Stimulated activated naive CD8-positive, alpha-beta T cell treated with anti-CD3 and anti-CD28 coated beads, Interleukin-15, Interleukin-2, amounts not matched to agents 100 U/mL and 50 U/mL, for 24 hours (primary cell): ENCODE results near the gene HECW1.
A peak's percentile ranks its signal among the peaks of the same experiment; 100 is the strongest.
"Not testable (repeated sequence)": the region's sequence is repeated elsewhere in the genome, so short reads cannot be mapped to it uniquely, and the experiment has no call there.

Experiments used
- ATAC-seq: fragments of 150-1000 bp; cut with Tn5 transposase; one replicate; pipeline ENCODE4 v1.10.0; 2021
- DNase-seq: peaks from one replicate; pipeline ENCODE4 v3.0.0; 2021

HECW1 gene

DNA sequence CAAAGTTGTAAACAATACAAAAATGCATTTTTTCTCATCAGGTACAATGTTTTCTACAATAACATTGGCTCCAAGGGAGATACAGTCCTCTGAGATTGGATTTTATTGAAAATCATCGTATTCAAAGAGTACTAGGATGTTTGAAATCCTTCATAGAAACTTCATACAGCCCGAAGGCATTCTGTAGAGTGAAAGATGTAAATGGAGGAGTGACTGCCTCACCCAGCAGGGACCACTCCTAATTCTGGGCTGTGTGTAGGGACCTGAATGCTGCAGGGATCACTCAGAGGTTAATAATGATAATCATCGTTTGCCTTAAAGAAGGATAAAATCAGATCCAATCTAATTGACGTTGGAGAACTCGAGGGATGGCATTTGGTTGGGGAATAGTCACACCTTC is 198.6 kb downstream of the HECW1 start:
- no peak for ATAC-seq
- DNase-seq = no peak

DNA sequence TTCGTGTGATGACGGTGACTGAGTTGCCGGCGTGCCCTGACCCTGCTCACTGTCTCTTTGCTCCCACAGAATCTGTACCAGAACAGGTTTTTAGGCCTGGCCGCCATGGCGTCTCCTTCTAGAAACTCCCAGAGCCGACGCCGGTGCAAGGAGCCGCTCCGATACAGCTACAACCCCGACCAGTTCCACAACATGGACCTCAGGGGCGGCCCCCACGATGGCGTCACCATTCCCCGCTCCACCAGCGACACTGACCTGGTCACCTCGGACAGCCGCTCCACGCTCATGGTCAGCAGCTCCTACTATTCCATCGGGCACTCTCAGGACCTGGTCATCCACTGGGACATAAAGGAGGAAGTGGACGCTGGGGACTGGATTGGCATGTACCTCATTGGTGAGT is 199.2 kb downstream of the HECW1 start:
- ATAC-seq = no peak
- DNase-seq = no peak

DNA sequence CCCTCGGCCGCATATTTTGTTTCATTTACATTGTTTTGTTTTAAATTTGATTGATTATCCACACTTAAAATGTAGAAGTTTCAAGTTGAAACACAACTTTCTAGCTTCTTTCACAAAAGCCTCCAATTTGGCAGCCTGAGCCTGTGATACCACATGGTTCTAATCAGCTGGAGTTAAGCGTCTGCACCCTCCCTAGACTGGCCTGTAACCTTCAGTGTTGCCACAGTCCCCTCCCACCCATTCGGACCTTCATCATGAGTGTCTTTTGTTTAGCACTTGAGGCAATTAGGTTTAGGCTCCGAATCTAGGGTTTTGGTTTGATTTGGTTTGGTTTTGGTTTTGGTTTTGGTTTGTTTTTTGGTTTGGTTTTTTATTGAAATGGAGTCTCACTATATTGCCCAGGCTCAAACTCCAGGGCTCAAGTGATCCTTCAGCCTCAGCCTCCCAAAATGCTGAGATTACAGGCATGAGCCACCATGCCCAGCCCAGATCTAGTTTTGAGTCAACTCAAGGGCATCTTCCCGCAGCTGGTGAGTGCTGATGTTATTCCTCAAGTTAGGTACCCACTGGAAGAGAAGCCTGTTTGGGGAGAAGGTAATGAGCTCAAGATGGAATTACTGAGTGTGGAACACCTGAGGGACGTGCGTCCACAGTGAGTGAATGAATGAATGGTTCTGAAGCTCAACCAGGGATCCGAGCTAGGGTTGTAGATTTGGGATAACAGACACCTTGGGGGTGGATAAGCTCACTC is 201.4 kb downstream of the HECW1 start:
- no peak for ATAC-seq
- DNase-seq = no peak

- ATAC-seq = peak; percentile 85
- DNase-seq = peak; percentile 10
Observed at GRCh38 chr7:43314379-43315158, 202.1 kb downstream of the HECW1 start.

DNA sequence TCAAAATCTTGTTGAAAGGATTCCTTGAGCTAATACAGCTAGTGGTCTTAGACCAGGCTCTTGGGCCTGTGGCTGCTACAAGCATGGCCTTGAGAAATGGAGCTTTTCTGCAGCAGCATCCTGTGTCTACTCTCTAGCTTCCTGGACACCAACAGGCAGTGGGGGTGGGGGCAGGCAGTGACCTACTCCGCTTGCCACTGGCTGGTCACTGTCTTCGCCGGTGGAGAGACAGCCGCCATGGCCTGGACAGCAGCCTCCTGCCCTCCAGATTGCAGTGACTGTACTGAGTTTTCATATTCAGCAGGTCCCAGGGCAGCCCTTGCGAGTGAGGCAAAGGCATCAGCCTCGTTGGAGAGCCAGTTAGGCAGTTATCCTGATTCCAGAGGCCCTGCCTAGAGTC is 204.6 kb downstream of the HECW1 start:
- no peak for DNase-seq
- ATAC-seq = no peak

GRCh38 chr7:43318188-43318770 is 205.8 kb downstream of the HECW1 start:
- ATAC-seq = no peak

GRCh38 chr7:43325595-43325994 is 213.1 kb downstream of the HECW1 start:
- ATAC-seq = no peak
- no peak for DNase-seq

More at GRCh38 chr7:43318188-43318770, 205.8 kb downstream of the HECW1 start:
- DNase-seq = no peak

GRCh38 chr7:43328336-43328735 is 215.9 kb downstream of the HECW1 start:
- no peak for DNase-seq
- no peak for ATAC-seq

GRCh38 chr7:43328785-43329380 is 216.4 kb downstream of the HECW1 start:
- DNase-seq = no peak
- no peak for ATAC-seq

GRCh38 chr7:43332193-43332796 is 219.8 kb downstream of the HECW1 start:
- no peak for DNase-seq
- ATAC-seq = no peak

DNA sequence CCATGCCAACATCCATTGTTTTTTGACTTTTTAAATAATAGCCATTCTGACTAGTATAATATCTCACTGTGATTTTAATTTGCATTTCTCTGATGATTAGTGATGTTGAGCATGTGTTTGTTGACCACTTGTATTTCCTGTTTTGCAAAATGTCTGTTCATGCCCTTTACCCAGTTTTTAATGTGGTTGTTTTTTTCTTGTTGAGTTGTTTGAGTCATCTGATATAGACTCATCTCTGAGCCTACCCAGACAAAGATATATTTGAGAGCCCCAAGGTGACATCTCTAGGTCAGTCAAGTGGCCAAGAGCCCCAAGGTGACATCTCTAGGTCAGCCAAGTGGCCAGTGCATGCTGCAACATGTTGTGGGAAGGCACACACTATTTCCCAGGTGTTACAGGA is 224.7 kb downstream of the HECW1 start:
- ATAC-seq (no peak), DNase-seq (no peak)

DNA sequence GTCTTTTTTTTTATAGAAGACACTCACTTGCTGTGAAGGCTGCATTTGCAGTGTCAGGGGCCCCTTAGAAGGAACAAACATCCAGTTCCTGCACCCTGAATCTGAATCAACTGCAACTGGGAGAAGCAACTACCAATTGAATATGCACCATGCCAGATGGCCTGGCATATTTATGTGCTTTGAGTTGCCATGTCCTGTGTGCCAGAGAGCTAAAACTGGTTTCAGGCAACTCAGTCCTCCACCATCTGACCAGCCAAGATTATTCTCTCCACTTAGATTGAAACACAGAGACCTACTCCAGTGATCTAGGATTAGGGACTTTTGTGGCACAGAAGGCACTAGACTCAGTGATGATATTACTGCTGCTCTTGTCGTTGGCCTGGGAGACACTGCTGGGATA is 225.4 kb downstream of the HECW1 start:
- no peak for ATAC-seq
- DNase-seq = no peak

- ATAC-seq (no peak), DNase-seq (no peak)
Observed at GRCh38 chr7:43341132-43341531, 228.7 kb downstream of the HECW1 start.

DNA sequence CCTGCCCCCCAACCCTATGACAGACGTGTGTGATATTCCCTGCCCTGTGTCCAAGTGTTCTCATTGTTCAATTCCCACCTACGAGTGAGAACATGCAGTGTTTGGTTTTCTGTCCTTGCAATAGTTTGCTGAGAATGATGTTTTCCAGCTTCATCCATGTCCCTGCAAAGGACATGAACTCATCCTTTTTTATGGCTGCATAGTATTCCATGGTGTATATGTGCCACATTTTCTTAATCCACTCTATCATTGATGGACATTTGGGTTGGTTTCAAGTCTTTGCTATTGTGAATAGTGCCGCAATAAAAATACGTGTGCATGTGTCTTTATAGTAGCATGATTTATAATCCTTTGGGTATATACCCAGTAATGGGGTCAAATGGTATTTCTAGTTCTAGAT is 231.0 kb downstream of the HECW1 start:
- not testable (repeated sequence) for DNase-seq, ATAC-seq

GRCh38 chr7:43345696-43346095 is 233.2 kb downstream of the HECW1 start:
- not testable (repeated sequence) for DNase-seq, ATAC-seq

- DNase-seq (no peak), ATAC-seq (no peak)
Observed at GRCh38 chr7:43351683-43352082, 239.2 kb downstream of the HECW1 start.

DNA sequence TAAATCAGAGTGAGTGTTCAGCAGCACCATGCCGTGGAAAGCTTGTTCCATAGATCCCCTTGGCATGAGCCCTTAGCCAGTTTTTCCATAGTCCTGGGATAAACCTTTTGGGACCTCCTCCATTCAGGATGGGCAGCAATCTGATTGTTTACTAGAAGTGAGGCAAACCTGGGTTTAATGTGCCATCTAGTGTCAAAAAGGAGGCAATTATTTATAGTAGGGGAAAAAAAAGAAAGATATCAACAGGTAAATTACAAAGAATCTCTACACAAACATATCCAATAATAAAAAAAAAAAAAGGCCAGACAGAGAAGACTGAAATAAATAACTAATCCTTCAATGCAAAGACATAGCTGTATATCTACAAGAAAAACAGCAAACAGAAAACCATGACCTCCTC is 241.5 kb downstream of the HECW1 start:
- ATAC-seq = no peak
- DNase-seq = no peak

GRCh38 chr7:43362652-43363034 is 250.2 kb downstream of the HECW1 start:
- DNase-seq = no peak
- ATAC-seq = no peak

DNA sequence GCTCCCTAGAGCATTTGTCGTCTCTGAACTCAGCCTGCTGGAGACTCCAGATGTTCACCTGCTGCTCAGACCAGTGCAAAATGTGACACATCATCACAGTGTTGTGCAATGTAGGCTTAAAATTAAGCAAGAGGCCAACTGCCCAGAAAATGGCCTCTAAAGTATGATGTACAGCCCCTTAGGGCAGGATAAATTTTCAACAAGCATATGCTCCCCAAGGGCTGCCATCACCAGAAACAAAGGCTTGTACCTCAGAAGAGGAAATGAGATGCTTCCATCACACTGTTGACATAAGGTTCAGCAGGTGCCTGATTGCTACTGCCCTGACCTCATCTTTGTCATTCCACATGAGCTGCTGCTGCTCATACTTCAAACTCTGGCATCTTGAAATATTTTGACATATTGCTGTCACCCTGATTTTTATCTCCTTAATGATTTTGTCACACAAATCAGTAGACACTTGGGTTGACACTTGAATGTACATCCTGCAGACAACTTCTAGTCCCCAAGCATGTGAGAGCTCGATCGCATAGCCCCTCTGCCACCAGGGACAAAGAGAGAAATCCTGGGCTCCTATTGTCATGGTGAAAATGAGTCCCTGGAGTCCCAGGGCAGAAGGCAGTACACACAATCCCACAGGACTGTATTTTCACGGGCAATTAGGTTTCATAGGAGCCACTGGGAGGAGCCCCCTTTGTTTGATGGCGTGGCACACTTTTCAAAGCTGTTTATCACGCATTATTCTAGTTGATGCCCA is 250.8 kb downstream of the HECW1 start:
- ATAC-seq = no peak
- no peak for DNase-seq

DNA sequence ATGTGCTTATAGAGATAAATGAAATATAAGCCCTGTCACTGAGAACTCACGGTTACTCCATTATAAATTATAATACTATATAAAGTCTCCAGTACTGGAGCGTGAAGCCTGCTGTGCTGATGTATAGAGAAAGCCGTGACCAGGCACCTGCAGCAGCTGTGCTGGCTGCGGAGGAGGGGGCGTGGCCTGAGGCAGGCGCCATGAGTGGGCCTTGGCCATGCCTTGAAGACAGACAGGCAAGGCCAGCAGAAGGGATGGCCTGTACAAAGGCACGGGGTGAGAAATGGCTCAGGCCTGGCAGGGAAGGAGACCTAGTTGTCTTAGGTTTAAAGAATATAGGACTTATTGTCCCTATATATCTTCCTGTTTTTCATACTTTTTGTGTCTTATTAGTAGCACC is 251.9 kb downstream of the HECW1 start:
- no peak for DNase-seq

DNA sequence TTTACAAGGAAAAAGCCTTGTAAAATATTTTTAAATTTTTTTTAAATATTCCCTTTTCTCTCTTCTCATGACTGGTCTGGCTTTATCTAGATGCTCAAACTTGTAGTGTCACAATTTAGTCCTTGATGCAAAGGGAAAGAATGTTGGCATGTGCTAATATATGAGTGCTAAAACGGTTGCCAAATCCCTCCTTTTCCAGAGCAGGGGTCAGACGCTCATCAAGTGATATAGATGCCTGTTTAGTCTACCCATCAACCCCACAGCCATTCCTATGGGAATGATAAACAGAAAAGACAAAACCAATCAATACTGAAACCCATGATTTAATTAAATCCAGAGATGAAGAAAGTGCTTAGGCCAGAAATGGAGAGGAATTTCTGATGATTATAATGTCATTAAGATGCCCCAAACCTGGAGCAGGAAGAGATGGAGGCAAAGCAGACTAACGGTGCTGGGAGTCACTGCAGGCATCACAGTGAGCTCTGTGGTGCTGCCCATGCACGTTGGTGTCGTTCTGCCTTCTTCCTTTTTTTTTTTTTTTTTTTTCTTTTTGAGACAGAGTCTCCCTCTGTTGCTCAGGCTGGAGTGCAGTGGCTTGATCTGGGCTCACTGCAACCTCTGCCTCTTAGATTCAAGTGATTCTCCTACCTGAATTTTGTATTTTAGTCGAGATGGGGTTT is 260.4 kb downstream of the HECW1 start:
- ATAC-seq = no peak
- no peak for DNase-seq

More for the DNA sequence above, 251.9 kb downstream of the HECW1 start:
- no peak for ATAC-seq
